Endodermal cell (in vitro differentiated cells): Measurements from ENCODE around the gene LCP1. TPM values are rescaled to one million over a fixed set of nuclear protein-coding genes. Genes with fewer than 3 reads are reported as not detected.

ENCODE experiments used
- DNase-seq: peaks from one replicate; pipeline ENCODE4 v3.0.0-alpha.2; 2017
- H3K27ac ChIP-seq: 2 replicates; pipeline ENCODE4 v1.5.1; 2013; ENCODE audit warnings: mild to moderate bottlenecking, low read depth, low read length, moderate library complexity
- H3K27me3 ChIP-seq: 2 replicates; pipeline ENCODE4 v1.6.1; 2013; ENCODE audit warnings: mild to moderate bottlenecking, low read length, moderate library complexity; ENCODE audit not compliant: insufficient read depth, control insufficient read depth, poor library complexity, severe bottlenecking
- H3K36me3 ChIP-seq: 2 replicates; pipeline ENCODE4 v1.7.0; 2013; ENCODE audit warnings: mild to moderate bottlenecking, low read length, moderate library complexity; ENCODE audit not compliant: control insufficient read depth, insufficient read depth
- H3K4me1 ChIP-seq: one replicate; pipeline ENCODE4 v1.7.0; 2013; ENCODE audit warnings: low read length; ENCODE audit not compliant: control insufficient read depth, insufficient read depth
- H3K4me3 ChIP-seq: 2 replicates; pipeline ENCODE4 v1.5.1; 2013; ENCODE audit warnings: mild to moderate bottlenecking, low read length, moderate library complexity
- H3K9ac ChIP-seq: 2 replicates; pipeline ENCODE4 v1.6.1; 2013; ENCODE audit warnings: mild to moderate bottlenecking, low read length, moderate library complexity; ENCODE audit not compliant: poor library complexity, severe bottlenecking; ENCODE audit errors: extremely low read depth
- H3K9me3 ChIP-seq: 2 replicates; pipeline ENCODE4 v1.6.1; 2013; ENCODE audit warnings: mild to moderate bottlenecking, low read length, moderate library complexity; ENCODE audit not compliant: control insufficient read depth
- H3K27ac Mint-ChIP-seq: 2 replicates; pipeline ENCODE4 v1.8.0; 2020; ENCODE audit warnings: mixed read lengths
- H3K27me3 Mint-ChIP-seq: 2 replicates; pipeline ENCODE4 v1.8.0; 2021; ENCODE audit warnings: mild to moderate bottlenecking, mixed read lengths; ENCODE audit not compliant: insufficient read depth
- H3K36me3 Mint-ChIP-seq: 2 replicates; pipeline ENCODE4 v1.8.0; 2020; ENCODE audit warnings: low read depth, mixed read lengths
- H3K4me1 Mint-ChIP-seq: 2 replicates; pipeline ENCODE4 v1.8.0; 2020; ENCODE audit warnings: mixed read lengths
- H3K4me3 Mint-ChIP-seq: 2 replicates; pipeline ENCODE4 v1.8.0; 2020; ENCODE audit warnings: mild to moderate bottlenecking, moderate library complexity, mixed read lengths
- H3K9me3 Mint-ChIP-seq: 2 replicates; pipeline ENCODE4 v1.8.0; 2020; ENCODE audit warnings: mild to moderate bottlenecking, mixed read lengths
- CTCF ChIP-seq: fragments of 200-600 bp; sonication (generic); conservative IDR thresholded peaks from 2 replicates; pipeline ENCODE4 v1.5.0; 2021; ENCODE audit warnings: antibody characterized with exemption, mild to moderate bottlenecking
- WGBS, 2 experiments: methylation state at CpG; one replicate each; pipeline versions ENCODE4 v1.1.5 to v1.1.7; 2013; ENCODE audit warnings: missing lambda C conversion rate in 2 of 2, mixed read lengths in 1 of 2; ENCODE audit not compliant: insufficient coverage in 1 of 2, insufficient read length in 1 of 2; 5-methylcytosine and 5-hydroxymethylcytosine counted together
- total RNA-seq, 2 donors: library from RNA; stranded (reverse); fragmentation: NEBNext Ultra II Directional in 1 of 2; extraction: Animal tissue kit (Norgen Biotek cat#: 25700) in 1 of 2; gene quantifications; 2 replicates in 1 of 2; 3 replicates in 1 of 2; pipeline ENCODE4 v1.2.1, GENCODE V29; 2021

LCP1 gene
- total RNA-seq, 2 donors from 2014 or later: 3.0 to 16.8 TPM

- Histone ChIP-seq H3K27ac (no peak overlapping the region), H3K9me3 (no peaks in the 10 kb centered on the region), H3K36me3 (no peaks in the 10 kb centered on the region), H3K4me3 (no peak overlapping the region), H3K9ac (no peak overlapping the region), H3K27me3 (no peaks in the 10 kb centered on the region), H3K4me1 (no peaks in the 10 kb centered on the region)
- 80 to 92% methylated on average over 1 to 3 of the region's 3 CpGs for WGBS, 2 experiments
- Mint-ChIP-seq H3K4me3 (no peak overlapping the region), H3K4me1 (peaks cover 5% of the 10 kb centered on the region), H3K27ac (no peak overlapping the region), H3K9me3 (no peaks in the 10 kb centered on the region), H3K36me3 (no peaks in the 10 kb centered on the region), H3K27me3 (no peaks in the 10 kb centered on the region)
- TF ChIP-seq CTCF: no peak
- no peak for DNase-seq
Measured at GRCh38 chr13:46132109-46132508, 49.9 kb downstream of the LCP1 start.

GRCh38 chr13:46131705-46132104, 50.3 kb downstream of the LCP1 start:
- TF ChIP-seq CTCF: no peak
- Histone ChIP-seq H3K27ac (no peak overlapping the region), H3K27me3 (no peaks in the 10 kb centered on the region), H3K4me3 (no peak overlapping the region), H3K36me3 (no peaks in the 10 kb centered on the region), H3K9ac (no peak overlapping the region), H3K4me1 (no peaks in the 10 kb centered on the region), H3K9me3 (no peaks in the 10 kb centered on the region)
- Mint-ChIP-seq H3K4me1 (peaks cover 5% of the 10 kb centered on the region), H3K9me3 (no peaks in the 10 kb centered on the region), H3K27ac (no peak overlapping the region), H3K27me3 (no peaks in the 10 kb centered on the region), H3K4me3 (no peak overlapping the region), H3K36me3 (no peaks in the 10 kb centered on the region)
- no peak for DNase-seq

- Mint-ChIP-seq H3K27me3 (no peaks in the 10 kb centered on the region), H3K27ac (no peak overlapping the region), H3K4me1 (peaks cover under 1% of the 10 kb centered on the region), H3K4me3 (no peak overlapping the region), H3K9me3 (no peaks in the 10 kb centered on the region), H3K36me3 (no peaks in the 10 kb centered on the region)
- DNase-seq: no peak
- no peaks in the 10 kb centered on the region for H3K4me1 ChIP-seq
- no peak overlapping the region for H3K9ac ChIP-seq
- H3K4me3 ChIP-seq: no peak overlapping the region
- no peak for TF ChIP-seq CTCF
- H3K27me3 ChIP-seq: no peaks in the 10 kb centered on the region
- WGBS, 2 experiments: 88 to 95% methylated on average over 3 of the region's 3 CpGs
- no peak overlapping the region for H3K27ac ChIP-seq
- H3K9me3 ChIP-seq: no peaks in the 10 kb centered on the region
- no peaks in the 10 kb centered on the region for H3K36me3 ChIP-seq
Measured at GRCh38 chr13:46129955-46130618, 51.9 kb downstream of the LCP1 start.
